OCI-LY3 (cell line): Measurements from ENCODE around the gene PPP1R3G.

Source experiments
- H2AFZ ChIP-seq: fragments of 200-600, 300-600 bp; shearing (Covaris generic); 2 replicates; pipeline ENCODE4 v1.6.0; 2014; ENCODE audit warnings: antibody characterized with exemption, low read depth, low read length
- H3K27ac ChIP-seq: fragments of 200-600, 300-600 bp; sonication (generic); 2 replicates; pipeline ENCODE4 v1.5.1; 2014; ENCODE audit warnings: mild to moderate bottlenecking, low read length, moderate library complexity, mixed read lengths
- H3K27me3 ChIP-seq: fragments of 200-600, 300-600 bp; sonication (generic); 2 replicates; pipeline ENCODE4 v1.6.1; 2014; ENCODE audit warnings: low read depth, low read length, mixed read lengths
- H3K36me3 ChIP-seq: fragments of 200-600, 300-600 bp; sonication (generic); replicated peaks from 2 replicates; pipeline ENCODE3; 2014; ENCODE audit warnings: low read depth, low read length, mixed read lengths
- H3K4me1 ChIP-seq: fragments of 300-600, 200-600 bp; sonication (generic); 2 replicates; pipeline ENCODE4 v1.6.1; 2014; ENCODE audit warnings: low read length, mixed read lengths
- H3K4me2 ChIP-seq: fragments of 200-600, 300-600 bp; sonication (generic); 2 replicates; pipeline ENCODE4 v1.6.1; 2014; ENCODE audit warnings: low read length, mixed read lengths
- H3K4me3 ChIP-seq: fragments of 300-600, 200-600 bp; sonication (generic); 2 replicates; pipeline ENCODE4 v1.5.1; 2014; ENCODE audit warnings: antibody characterized with exemption, mild to moderate bottlenecking, low read length, moderate library complexity
- H3K79me2 ChIP-seq: fragments of 300-600, 200-600 bp; shearing (Covaris generic); 2 replicates; pipeline ENCODE4 v1.6.1; 2014; ENCODE audit warnings: mild to moderate bottlenecking, low read length, mixed read lengths
- H3K9ac ChIP-seq: fragments of 300-600, 200-600 bp; shearing (Covaris generic); 2 replicates; pipeline ENCODE4 v1.6.0; 2014; ENCODE audit warnings: mild to moderate bottlenecking, low read length, moderate library complexity
- H3K9me3 ChIP-seq: fragments of 200-600, 300-600 bp; shearing (Covaris generic); 2 replicates; pipeline ENCODE4 v1.6.1; 2014; ENCODE audit warnings: low read length, mixed read lengths; ENCODE audit not compliant: insufficient read depth
- H4K20me1 ChIP-seq: fragments of 200-600, 300-600 bp; sonication (generic); 2 replicates; pipeline ENCODE4 v1.6.1; 2016; ENCODE audit warnings: low read length, mixed read lengths; ENCODE audit not compliant: insufficient read depth
- CTCF ChIP-seq: fragments of 200-600, 300-600 bp; sonication (generic); IDR thresholded peaks from 2 replicates; pipeline ENCODE4 v1.5.1; 2014; ENCODE audit warnings: antibody characterized with exemption, low read length, low read depth
- EZH2phosphoT487 ChIP-seq: fragments of 200-600 bp; shearing (Covaris generic); IDR thresholded peaks from 2 replicates; pipeline ENCODE4 v1.6.1; 2018; ENCODE audit warnings: antibody characterized with exemption, mixed run types, low read depth

PPP1R3G gene

GRCh38 chr6:5125152-5126006 is 40.2 kb downstream of the PPP1R3G start:
- no peaks in the 10 kb centered on the region for H3K27me3 ChIP-seq
- H4K20me1 ChIP-seq, result no peaks in the 10 kb centered on the region
- no peak overlapping the region for H2AFZ ChIP-seq
- no peaks in the 10 kb centered on the region for H3K36me3 ChIP-seq
- H3K4me1 ChIP-seq, result no peaks in the 10 kb centered on the region
- H3K4me2 ChIP-seq, result no peak overlapping the region
- H3K9me3 ChIP-seq, result no peaks in the 10 kb centered on the region
- H3K4me3 ChIP-seq, result no peak overlapping the region
- H3K79me2 ChIP-seq, result no peaks in the 10 kb centered on the region
- H3K27ac ChIP-seq, result no peak overlapping the region
- no peak overlapping the region for H3K9ac ChIP-seq
- TF ChIP-seq EZH2phosphoT487 (no peak), CTCF (no peak)

DNA sequence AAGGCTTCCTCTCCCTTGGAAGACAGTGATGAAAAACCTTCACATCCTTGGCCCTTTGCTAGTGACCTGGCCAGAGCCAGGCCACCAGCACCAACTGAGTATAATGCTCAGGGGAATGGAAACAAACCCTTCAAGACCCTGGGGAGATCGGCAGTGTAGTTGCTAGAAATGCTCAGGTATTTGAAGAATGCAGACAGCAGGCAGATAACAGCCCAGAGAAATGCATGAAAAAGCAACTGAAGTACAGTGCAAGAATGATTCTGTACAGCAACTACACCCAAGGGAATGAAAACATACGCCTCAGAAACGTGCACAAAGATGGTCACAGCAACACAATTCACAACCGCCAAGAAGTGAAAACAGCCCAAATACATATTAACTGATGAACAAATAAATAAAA is 41.1 kb downstream of the PPP1R3G start:
- Histone ChIP-seq H3K4me3 (no peak overlapping the region), H3K27ac (no peak overlapping the region), H3K36me3 (no peaks in the 10 kb centered on the region), H3K79me2 (no peaks in the 10 kb centered on the region), H3K9ac (no peak overlapping the region), H4K20me1 (no peaks in the 10 kb centered on the region), H3K9me3 (no peaks in the 10 kb centered on the region), H2AFZ (no peak overlapping the region), H3K4me1 (no peaks in the 10 kb centered on the region), H3K27me3 (no peaks in the 10 kb centered on the region), H3K4me2 (no peak overlapping the region)
- TF ChIP-seq CTCF, result no peak
- no peak for TF ChIP-seq EZH2phosphoT487

- Histone ChIP-seq H3K79me2 (no peaks in the 10 kb centered on the region), H3K27me3 (no peaks in the 10 kb centered on the region)
Measured at GRCh38 chr6:5127106-5127687, 42.1 kb downstream of the PPP1R3G start.

More at GRCh38 chr6:5127106-5127687, 42.1 kb downstream of the PPP1R3G start:
- no peak for TF ChIP-seq EZH2phosphoT487
- no peak for TF ChIP-seq CTCF
- Histone ChIP-seq H3K4me3 (no peak overlapping the region), H3K4me2 (no peak overlapping the region), H3K4me1 (no peaks in the 10 kb centered on the region), H2AFZ (no peak overlapping the region), H3K9me3 (no peaks in the 10 kb centered on the region), H4K20me1 (no peaks in the 10 kb centered on the region), H3K36me3 (no peaks in the 10 kb centered on the region), H3K9ac (no peak overlapping the region), H3K27ac (no peak overlapping the region)
